GM12878 (cell line): ENCODE measurements around the gene PI16. TPM values are rescaled to one million over a fixed set of nuclear protein-coding genes. Genes with fewer than 3 reads are reported as not detected.

ENCODE experiments used
- ATF3 ChIP-seq: IDR thresholded peaks from 2 replicates; pipeline ENCODE4 v1.6.1; 2011; ENCODE audit warnings: low read depth, mild to moderate bottlenecking, low read length, moderate library complexity, borderline replicate concordance; ENCODE audit errors: extremely low read depth
- BCLAF1 ChIP-seq: fragments of 450-650 bp; IDR thresholded peaks from 2 replicates; pipeline ENCODE4 v1.6.1; 2017; ENCODE audit warnings: antibody characterized with exemption, mild to moderate bottlenecking, moderate library complexity
- CEBPB ChIP-seq, 2 experiments: fragments of 150-350 bp in 1 of 2; IDR thresholded peaks; 2 replicates each; pipeline ENCODE4 v1.6.1; 2012 to 2014; ENCODE audit warnings: low read depth in 2 of 2, low read length in 2 of 2, borderline replicate concordance in 1 of 2, inconsistent platforms in 1 of 2
- CREB1 ChIP-seq: IDR thresholded peaks from 2 replicates; pipeline ENCODE4 v1.6.1; 2012; ENCODE audit warnings: low read depth, mild to moderate bottlenecking, inconsistent platforms
- CREM ChIP-seq: IDR thresholded peaks from 2 replicates; pipeline ENCODE4 v1.6.1; 2014; ENCODE audit warnings: antibody characterized with exemption, low read depth
- E2F8 ChIP-seq: fragments of 450-650 bp; IDR thresholded peaks from 2 replicates; pipeline ENCODE4 v1.6.1; 2018; ENCODE audit warnings: mild to moderate bottlenecking, low read depth, moderate library complexity; ENCODE audit not compliant: partially characterized antibody
- ETV6 ChIP-seq, 2 experiments: fragments of 450-650 bp in 1 of 2; IDR thresholded peaks in 1 of 2; conservative IDR thresholded peaks in 1 of 2; 2 replicates each; pipeline ENCODE4 v1.6.1; 2014; ENCODE audit warnings: antibody characterized with exemption in 1 of 2, borderline replicate concordance in 1 of 2, low read depth in 1 of 2, mild to moderate bottlenecking in 1 of 2, moderate library complexity in 1 of 2
- FOS ChIP-seq: IDR thresholded peaks from 3 replicates; pipeline ENCODE4 v1.6.1; 2011; ENCODE audit warnings: borderline replicate concordance; ENCODE audit not compliant: insufficient read length; ENCODE audit errors: extremely low read depth
- HDAC6 ChIP-seq: fragments of 200-600 bp; sonication (generic); IDR thresholded peaks from one replicate; pipeline ENCODE4 v1.8.0; 2017; ENCODE audit warnings: antibody characterized with exemption; ENCODE audit not compliant: unreplicated experiment
- IRF4 ChIP-seq: IDR thresholded peaks from 2 replicates; pipeline ENCODE4 v1.6.1; 2011; ENCODE audit warnings: low read depth, low read length
- NR2C1 ChIP-seq: fragments of 450-650 bp; IDR thresholded peaks from 2 replicates; pipeline ENCODE4 v1.6.1; 2017; ENCODE audit warnings: antibody characterized with exemption, mild to moderate bottlenecking, moderate library complexity
- NR2F1 ChIP-seq: fragments of 450-650 bp; conservative IDR thresholded peaks from 2 replicates; pipeline ENCODE4 v1.6.1; 2017; ENCODE audit warnings: mild to moderate bottlenecking
- POLR2AphosphoS5 ChIP-seq: IDR thresholded peaks from 2 replicates; pipeline ENCODE4 v1.6.1; 2011; ENCODE audit warnings: mild to moderate bottlenecking, low read length, inconsistent platforms
- RCOR1 ChIP-seq: conservative IDR thresholded peaks from 2 replicates; pipeline ENCODE4 v1.6.1; 2012; ENCODE audit warnings: low read depth, low read length, improper control_type of control experiment
- SUZ12 ChIP-seq: fragments of 200-600 bp; sonication (generic); IDR thresholded peaks from one replicate; pipeline ENCODE4 v1.6.1; 2018; ENCODE audit warnings: antibody characterized with exemption, mild to moderate bottlenecking; ENCODE audit not compliant: unreplicated experiment
- TBL1XR1 ChIP-seq: IDR thresholded peaks from 2 replicates; pipeline ENCODE4 v1.6.1; 2012; ENCODE audit warnings: low read depth, low read length, improper control_type of control experiment
- USF2 ChIP-seq: IDR thresholded peaks from 2 replicates; pipeline ENCODE4 v1.6.1; 2011; ENCODE audit warnings: low read depth, low read length, improper control_type of control experiment, borderline replicate concordance
- ZBED1 ChIP-seq: IDR thresholded peaks from 2 replicates; pipeline ENCODE4 v1.6.1; 2016; ENCODE audit warnings: borderline replicate concordance
- ZNF24 ChIP-seq: fragments of 450-650 bp; IDR thresholded peaks from 2 replicates; pipeline ENCODE4 v1.6.1; 2017; ENCODE audit warnings: antibody characterized with exemption, mild to moderate bottlenecking
- ZSCAN29 ChIP-seq: fragments of 450-650 bp; IDR thresholded peaks from 2 replicates; pipeline ENCODE4 v1.6.1; 2017; ENCODE audit warnings: mild to moderate bottlenecking, moderate library complexity
- ZZZ3 ChIP-seq: IDR thresholded peaks from 2 replicates; pipeline ENCODE4 v1.6.1; 2011; ENCODE audit warnings: low read depth; ENCODE audit not compliant: control insufficient read depth, insufficient read length
- polyA plus RNA-seq, 11 experiments: library from polyadenylated mRNA; depleted of rRNA in 4 of 11; unstranded in 6 of 11; stranded (reverse) in 5 of 11; fragments of >200 nt; fragmentation: Nextera tagmentation in 4 of 11; fragmentation: Illumina TruSeq in 1 of 11; extraction: Ambion mirVana in 4 of 11; extraction: Trizol in 1 of 11; gene quantifications; 1 replicate in 1 of 11; 2 replicates in 10 of 11; pipeline versions ENCODE4 v1.2.1 to v1.2.3, GENCODE V29; 2011 to 2016; ENCODE audit warnings: inconsistent platforms in 2 of 11, missing spikeins in 2 of 11, low read depth in 1 of 11
- total RNA-seq, 4 experiments: library from RNA; depleted of rRNA in 3 of 4; stranded (reverse); fragments of >200 nt in 3 of 4; fragmentation: Illumina TruSeq in 1 of 4; extraction: Trizol in 1 of 4; gene quantifications; 2 replicates each; pipeline versions ENCODE4 v1.2.1 to v1.2.3, GENCODE V29; 2013 to 2021

Gene PI16
- total and polyA plus RNA-seq, 10 of the 15 experiments (the other 5 are each of a cell fraction or from before 2014, with no cell fraction given), result 0.08 to 0.12 TPM; not detected in 8

GRCh38 chr6:36985808-36986703 lies 31.5 kb downstream of the PI16 start, which contains the start of gene MTCH1 (continued):
- TF ChIP-seq ZSCAN29 (0 out of 2 replicates have a peak, but pooled peaks have one; percentile 32), ATF3 (peak; percentile 93; the same call in 1 of the 2 replicates), FOS (no peak), POLR2AphosphoS5 (peak; percentile 94), CREB1 (peak; percentile 56), IRF4 (no peak), ETV6 (conservative IDR thresholded peaks at IDR 0.05 in 1 of 2, IDR thresholded peaks at IDR 0.05 in 1 of 2; ENCODE audit: borderline replicate concordance in 1 of 2, low read depth in 1 of 2) (no peak), CEBPB (IDR thresholded peaks at IDR 0.05; ENCODE audit: borderline replicate concordance in 1 of 2, low read depth in 2 of 2, low read length in 2 of 2) (no peak), TBL1XR1 (no peak), BCLAF1 (peak; percentile 96), ZZZ3 (no peak), HDAC6 (peak; percentile 83), ZBED1 (no peak), ZNF24 (peak; percentile 35; the same call in 1 of the 2 replicates), SUZ12 (no peak), NR2C1 (peak; percentile 71), USF2 (peak; percentile 94), CREM (no peak; the same call in 1 of the 2 replicates), E2F8 (no peak), RCOR1 (no peak), NR2F1 (peak; percentile 88)
